ENCODE measurements around the gene HBEGF. TPM values are rescaled to one million over a fixed set of nuclear protein-coding genes. Genes with fewer than 3 reads are reported as not detected.

The HBEGF gene
- total RNA-seq, 2 donors from 2014 or later, result 7.7 to 24.0 TPM

- no peak overlapping the region for H3K4me3 ChIP-seq
- DNase-seq (ENCODE audit: low spot score), result no peak
- no peaks in the 10 kb centered on the region for H3K27me3 ChIP-seq (replicated peaks; ENCODE audit: insufficient read depth)
- no peaks in the 10 kb centered on the region for H3K9me3 ChIP-seq
- H3K4me1 ChIP-seq (replicated peaks), result peaks cover 7% of the 10 kb centered on the region
- 96% methylated on average over 1 of the region's 1 CpG for WGBS
- no peak overlapping the region for H3K27ac ChIP-seq
- intact Hi-C loops (cut with DNase I), result no loop called here
- no peaks in the 10 kb centered on the region for H3K36me3 ChIP-seq
- TF ChIP-seq POLR2AphosphoS5 (IDR thresholded peaks at IDR 0.05) (no peak), POLR2A (IDR thresholded peaks at IDR 0.05) (no peak), CTCF (IDR thresholded peaks at IDR 0.05) (no peak)
These were observed 40.9 kb downstream of the HBEGF start for GRCh38 chr5:140305471-140305870.

GRCh38 chr5:140303966-140304365 is 42.4 kb downstream of the HBEGF start:
- Histone ChIP-seq H3K4me3 (no peak overlapping the region), H3K27ac (no peak overlapping the region), H3K27me3 (replicated peaks; ENCODE audit: insufficient read depth) (no peaks in the 10 kb centered on the region), H3K4me1 (replicated peaks) (peaks cover 7% of the 10 kb centered on the region), H3K9me3 (no peaks in the 10 kb centered on the region), H3K36me3 (no peaks in the 10 kb centered on the region)
- DNase-seq (ENCODE audit: low spot score), result no peak
- intact Hi-C loops (cut with DNase I), result loop anchor here (5.0 kb wide), 1 partner anchor 43 kb away; the partner anchor contains the start of gene HBEGF
- TF ChIP-seq POLR2A (IDR thresholded peaks at IDR 0.05) (no peak), POLR2AphosphoS5 (IDR thresholded peaks at IDR 0.05) (no peak), CTCF (IDR thresholded peaks at IDR 0.05) (no peak)
- 91% methylated on average over 15 of the region's 15 CpGs for whole genome bisulfite sequencing

GRCh38 chr5:140302786-140303639 is 43.4 kb downstream of the HBEGF start, which contains the start of gene PFDN1:
Gene PFDN1, minus strand, starts transcription at chr5:140303101. Its CDS starts 28 bp downstream, at chr5:140303073.
- peak within 1 kb of the TSS; percentile 67 to 69 for H3K27ac ChIP-seq
- WGBS, result 1% methylated on average over 30 of the region's 30 CpGs
- intact Hi-C loops (cut with DNase I), result loop anchor here (5.0 kb wide), 1 partner anchor 44 kb away; the partner anchor contains the start of gene HBEGF
- DNase-seq (ENCODE audit: low spot score), result peak; percentile 91
- H3K9me3 ChIP-seq, result no peaks in the 10 kb centered on the region
- no peaks in the 10 kb centered on the region for H3K27me3 ChIP-seq (replicated peaks; ENCODE audit: insufficient read depth)
- H3K36me3 ChIP-seq, result no peaks in the 10 kb centered on the region
- peak within 1 kb of the TSS; percentile 52 to 71 for H3K4me3 ChIP-seq
- peaks cover 7% of the 10 kb centered on the region for H3K4me1 ChIP-seq (replicated peaks)
- peak; percentile 91 for TF ChIP-seq POLR2AphosphoS5 (IDR thresholded peaks at IDR 0.05)
- TF ChIP-seq POLR2A (IDR thresholded peaks at IDR 0.05), result peak; percentile 58
- TF ChIP-seq CTCF (IDR thresholded peaks at IDR 0.05), result no peak

GRCh38 chr5:140301136-140301535 is 45.3 kb downstream of the HBEGF start:
- 78% methylated on average over 1 of the region's 1 CpG for WGBS
- no peaks in the 10 kb centered on the region for H3K36me3 ChIP-seq

More at GRCh38 chr5:140301136-140301535, 45.3 kb downstream of the HBEGF start:
- DNase-seq (ENCODE audit: low spot score), result no peak
- no peak overlapping the region for H3K4me3 ChIP-seq
- intact Hi-C loops (cut with DNase I), result loop anchor here (5.0 kb wide), 1 partner anchor 46 kb away; the partner anchor contains the start of gene HBEGF
- H3K27ac ChIP-seq, result no peak overlapping the region
- no peaks in the 10 kb centered on the region for H3K9me3 ChIP-seq
- no peaks in the 10 kb centered on the region for H3K27me3 ChIP-seq (replicated peaks; ENCODE audit: insufficient read depth)
- TF ChIP-seq POLR2AphosphoS5 (IDR thresholded peaks at IDR 0.05), result no peak
- no peak for TF ChIP-seq CTCF (IDR thresholded peaks at IDR 0.05)
- no peak for TF ChIP-seq POLR2A (IDR thresholded peaks at IDR 0.05)
- peaks cover 7% of the 10 kb centered on the region for H3K4me1 ChIP-seq (replicated peaks)
